ENCODE data around the gene ELP5. TPM values are rescaled to one million over a fixed set of nuclear protein-coding genes. Genes with fewer than 3 reads are reported as not detected.
A peak's percentile ranks its signal among the peaks of the same experiment; 100 is the strongest.

Gene ELP5
- total and polyA plus RNA-seq, 2 donors (not counting 3 experiments of a cell fraction or from before 2014, with no cell fraction given): 44.4 to 54.7 TPM

DNA sequence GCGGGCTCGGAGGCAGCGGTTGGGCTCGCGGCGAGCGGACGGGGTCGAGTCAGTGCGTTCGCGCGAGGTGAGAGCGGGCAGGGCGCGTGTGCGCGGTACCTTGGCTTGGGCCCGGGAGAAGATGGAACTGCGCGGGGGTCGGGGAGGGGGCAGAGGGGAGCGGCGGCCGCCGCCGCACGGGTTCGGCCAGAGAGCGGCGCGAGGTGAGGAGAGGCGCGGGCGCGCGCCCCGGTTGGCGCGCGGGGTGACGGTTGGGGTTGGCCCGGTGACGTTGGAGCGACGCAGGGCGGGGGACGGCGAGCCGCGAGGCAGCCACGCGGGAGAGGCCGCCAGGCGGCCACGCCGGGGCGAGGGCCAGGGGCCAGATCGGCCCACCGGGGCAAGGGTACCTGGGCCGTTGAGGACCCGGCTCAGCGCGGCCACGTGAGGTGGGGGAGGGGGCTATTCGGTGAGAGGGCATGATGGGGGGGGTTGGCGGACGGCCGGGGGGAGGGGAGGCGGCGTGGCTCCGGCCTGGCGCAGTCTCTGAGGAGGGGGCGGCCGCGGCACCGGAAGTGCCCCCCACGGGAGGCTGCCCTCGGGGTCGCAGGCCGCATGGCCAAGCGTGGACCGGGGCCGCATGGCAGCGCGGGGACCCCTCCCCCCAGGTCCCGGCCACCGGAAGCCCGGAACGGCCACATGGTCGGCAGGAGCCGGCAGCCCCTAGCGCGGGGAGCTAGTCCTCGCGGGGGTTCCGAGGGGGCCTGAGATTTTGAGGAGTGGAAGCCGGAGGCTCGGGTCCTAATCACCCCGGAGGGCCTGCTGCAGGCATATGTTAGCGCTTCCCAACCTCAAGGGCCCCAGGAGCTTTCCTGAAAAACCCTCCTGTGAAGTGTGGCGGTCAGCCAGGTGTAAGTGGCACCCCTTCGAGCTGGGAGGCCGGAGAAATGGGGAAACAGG lies 55.9 kb downstream of the ELP5 start:
- dilution Hi-C loops (cut with MboI; ENCODE audit: extremely low pct_ligation_motif_present, low sequenced_read_pairs) (no loop called here), intact Hi-C loops (cut with micrococcal nuclease) (loop anchor here (1.0 to 2.0 kb wide), 3 partner anchors 69 to 127 kb away; partner anchors contain the start of genes PHF23 and TMEM102)
- Histone ChIP-seq H3K4me3 (replicated peaks in 1 of 3; ENCODE audit: insufficient read depth in 1 of 3, low read depth in 1 of 3, low read length in 3 of 3) (peak overlapping the region; percentile 71 to 93 (median 87)), H3K27ac (ENCODE audit: insufficient read depth, low read depth, low read length) (peak overlapping the region; percentile 83), H3K36me3 (ENCODE audit: control insufficient read depth in 2 of 2, extremely low read depth in 1 of 2, insufficient read depth in 2 of 2, low read length in 2 of 2) (peaks cover 25 to 26% of the 10 kb centered on the region in 2 experiments), H2AFZ (ENCODE audit: low read depth, low read length) (no peak overlapping the region), H3K4me2 (ENCODE audit: insufficient read depth, low read length) (peak overlapping the region; percentile 80), H3K4me1 (ENCODE audit: control insufficient read depth, extremely low read depth, insufficient read depth, low read length) (peaks cover 12% of the 10 kb centered on the region), H3K27me3 (ENCODE audit: control insufficient read depth in 2 of 2, insufficient read depth in 2 of 2, low read length in 2 of 2) (no peaks in the 10 kb centered on the region), H3K9me1 (replicated peaks; ENCODE audit: control insufficient read depth, extremely low read depth, insufficient read depth, low read length) (no peaks in the 10 kb centered on the region), H3K9ac (replicated peaks; ENCODE audit: extremely low read depth, insufficient read depth, low read length) (peak overlapping the region; percentile 97), H3K79me2 (ENCODE audit: control insufficient read depth, insufficient read depth, low read length) (peaks cover 45% of the 10 kb centered on the region), H3K9me3 (replicated peaks; ENCODE audit: control insufficient read depth, insufficient read depth, low read length) (no peaks in the 10 kb centered on the region), H4K20me1 (replicated peaks; ENCODE audit: control insufficient read depth, extremely low read depth, insufficient read depth, low read length) (peaks cover 4% of the 10 kb centered on the region)
- POLR2A ChIA-PET: interaction anchor here (0.9 kb wide), 1 partner anchor 22 kb away, joined by 3 read pairs; no protein-coding TSS in a partner anchor
- no peak for TF ChIP-seq POLR2A (IDR thresholded peaks at IDR 0.05; ENCODE audit: low read depth, low read length)
- no peak for TF ChIP-seq JUN (IDR thresholded peaks at IDR 0.05; ENCODE audit: borderline replicate concordance, insufficient read depth, insufficient read length, low read depth)
- peak; percentile 52 for TF ChIP-seq POLR2AphosphoS5 (IDR thresholded peaks at IDR 0.05; ENCODE audit: insufficient read depth, low read depth, low read length)
- TF ChIP-seq GATA2 (IDR thresholded peaks at IDR 0.05; ENCODE audit: insufficient read depth, insufficient read length, low read depth, low read length): no peak
- TF ChIP-seq MYC (IDR thresholded peaks at IDR 0.05; ENCODE audit: low read depth, low read length): peak; percentile 88
- TF ChIP-seq EZH2 (IDR thresholded peaks at IDR 0.05; ENCODE audit: borderline replicate concordance, low read depth, low read length, severe bottlenecking): no peak
- TF ChIP-seq, protein P1, sequence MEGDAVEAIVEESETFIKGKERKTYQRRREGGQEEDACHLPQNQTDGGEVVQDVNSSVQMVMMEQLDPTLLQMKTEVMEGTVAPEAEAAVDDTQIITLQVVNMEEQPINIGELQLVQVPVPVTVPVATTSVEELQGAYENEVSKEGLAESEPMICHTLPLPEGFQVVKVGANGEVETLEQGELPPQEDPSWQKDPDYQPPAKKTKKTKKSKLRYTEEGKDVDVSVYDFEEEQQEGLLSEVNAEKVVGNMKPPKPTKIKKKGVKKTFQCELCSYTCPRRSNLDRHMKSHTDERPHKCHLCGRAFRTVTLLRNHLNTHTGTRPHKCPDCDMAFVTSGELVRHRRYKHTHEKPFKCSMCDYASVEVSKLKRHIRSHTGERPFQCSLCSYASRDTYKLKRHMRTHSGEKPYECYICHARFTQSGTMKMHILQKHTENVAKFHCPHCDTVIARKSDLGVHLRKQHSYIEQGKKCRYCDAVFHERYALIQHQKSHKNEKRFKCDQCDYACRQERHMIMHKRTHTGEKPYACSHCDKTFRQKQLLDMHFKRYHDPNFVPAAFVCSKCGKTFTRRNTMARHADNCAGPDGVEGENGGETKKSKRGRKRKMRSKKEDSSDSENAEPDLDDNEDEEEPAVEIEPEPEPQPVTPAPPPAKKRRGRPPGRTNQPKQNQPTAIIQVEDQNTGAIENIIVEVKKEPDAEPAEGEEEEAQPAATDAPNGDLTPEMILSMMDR (IDR thresholded peaks at IDR 0.05; ENCODE audit: extremely low read depth in 1 of 2, insufficient read depth in 1 of 2, low read depth in 1 of 2, low read length in 2 of 2): no peak
- TF ChIP-seq, protein P2, sequence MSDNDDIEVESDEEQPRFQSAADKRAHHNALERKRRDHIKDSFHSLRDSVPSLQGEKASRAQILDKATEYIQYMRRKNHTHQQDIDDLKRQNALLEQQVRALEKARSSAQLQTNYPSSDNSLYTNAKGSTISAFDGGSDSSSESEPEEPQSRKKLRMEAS (IDR thresholded peaks at IDR 0.05; ENCODE audit: insufficient read depth, insufficient read length): no peak
- no peak for TF ChIP-seq FOS (IDR thresholded peaks at IDR 0.05; ENCODE audit: borderline replicate concordance, insufficient read depth, low read length)
- FAIRE-seq (no peak), DNase-seq (ENCODE audit: low read depth, low spot score) (no peak)
- CTCF ChIA-PET: no interaction called here
- BruUV-seq (replicated peaks): no TSS peak
